Epithelial cell of proximal tubule (primary cell): ENCODE measurements around the gene C1QTNF8. TPM values are rescaled to one million over a fixed set of nuclear protein-coding genes. Genes with fewer than 3 reads are reported as not detected.

Experiments
- DNase-seq: peaks from one replicate; pipeline ENCODE4 v3.0.0-alpha.2; 2011; ENCODE audit warnings: low read depth
- H3K4me3 ChIP-seq: 2 replicates; pipeline ENCODE4 v1.5.1; 2011; ENCODE audit warnings: low read depth, mild to moderate bottlenecking, low read length
- total RNA-seq: library from RNA; depleted of rRNA; stranded (reverse); fragments of >200 nt; gene quantifications from 2 replicates; pipeline ENCODE4 v1.2.3, GENCODE V29; 2015
- TF ChIP-seq, protein P1 (sequence below): conservative IDR thresholded peaks from 2 replicates; pipeline ENCODE4 v1.5.1; 2012; ENCODE audit warnings: low read depth, mild to moderate bottlenecking, low read length

Gene C1QTNF8
- total RNA-seq, 1 donor from 2014 or later, result not detected

DNA sequence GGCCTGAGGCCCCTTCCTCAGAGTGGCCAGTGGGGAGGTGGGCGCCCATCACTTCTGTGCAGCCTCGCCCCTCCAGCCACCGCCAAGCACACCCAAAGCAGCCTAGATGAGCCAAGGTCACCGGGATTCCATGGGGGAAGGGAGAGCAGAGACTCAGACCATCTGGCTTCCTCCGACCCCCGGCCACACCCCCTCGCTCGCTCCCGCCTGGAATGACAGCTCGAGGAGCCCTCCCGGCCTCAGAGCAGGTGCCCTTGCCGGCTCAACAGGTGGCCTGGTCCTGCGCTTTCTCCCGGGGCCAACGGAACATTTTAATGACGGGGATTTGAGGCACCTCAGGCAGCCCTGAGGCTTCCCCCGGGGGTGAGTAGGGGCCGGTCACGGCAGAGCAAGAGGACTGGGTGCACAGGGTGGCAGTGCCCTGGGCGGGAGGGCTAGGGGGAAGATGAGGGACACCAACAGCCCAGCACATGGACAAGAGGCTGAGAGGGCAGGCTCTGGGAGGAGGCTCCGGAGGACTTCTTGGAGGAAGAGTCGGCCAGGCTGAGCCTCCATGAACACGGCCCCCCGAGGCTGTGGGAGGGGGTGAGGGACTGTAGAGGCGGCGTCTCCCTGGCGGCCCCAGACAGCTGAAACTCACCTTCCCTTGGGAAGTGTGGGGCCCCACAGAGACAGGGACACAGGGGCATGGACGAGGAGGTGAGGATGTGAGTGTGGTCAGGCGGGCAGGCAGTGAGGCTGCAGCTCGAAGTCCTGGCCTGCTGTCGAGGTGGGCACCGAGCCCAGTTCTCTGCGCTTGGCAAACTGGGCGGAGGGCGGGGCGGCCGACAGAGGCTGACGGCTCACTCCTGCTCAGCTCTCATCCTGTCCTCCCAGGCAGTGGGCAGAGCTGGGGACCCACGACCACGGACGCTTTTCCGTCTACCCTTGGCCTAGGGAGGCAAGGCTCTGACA lies 12.5 kb upstream of the C1QTNF8 start:
- TF ChIP-seq, protein P1, sequence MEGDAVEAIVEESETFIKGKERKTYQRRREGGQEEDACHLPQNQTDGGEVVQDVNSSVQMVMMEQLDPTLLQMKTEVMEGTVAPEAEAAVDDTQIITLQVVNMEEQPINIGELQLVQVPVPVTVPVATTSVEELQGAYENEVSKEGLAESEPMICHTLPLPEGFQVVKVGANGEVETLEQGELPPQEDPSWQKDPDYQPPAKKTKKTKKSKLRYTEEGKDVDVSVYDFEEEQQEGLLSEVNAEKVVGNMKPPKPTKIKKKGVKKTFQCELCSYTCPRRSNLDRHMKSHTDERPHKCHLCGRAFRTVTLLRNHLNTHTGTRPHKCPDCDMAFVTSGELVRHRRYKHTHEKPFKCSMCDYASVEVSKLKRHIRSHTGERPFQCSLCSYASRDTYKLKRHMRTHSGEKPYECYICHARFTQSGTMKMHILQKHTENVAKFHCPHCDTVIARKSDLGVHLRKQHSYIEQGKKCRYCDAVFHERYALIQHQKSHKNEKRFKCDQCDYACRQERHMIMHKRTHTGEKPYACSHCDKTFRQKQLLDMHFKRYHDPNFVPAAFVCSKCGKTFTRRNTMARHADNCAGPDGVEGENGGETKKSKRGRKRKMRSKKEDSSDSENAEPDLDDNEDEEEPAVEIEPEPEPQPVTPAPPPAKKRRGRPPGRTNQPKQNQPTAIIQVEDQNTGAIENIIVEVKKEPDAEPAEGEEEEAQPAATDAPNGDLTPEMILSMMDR, result no peak
- no peak for DNase-seq
- no peak overlapping the region for H3K4me3 ChIP-seq

DNA sequence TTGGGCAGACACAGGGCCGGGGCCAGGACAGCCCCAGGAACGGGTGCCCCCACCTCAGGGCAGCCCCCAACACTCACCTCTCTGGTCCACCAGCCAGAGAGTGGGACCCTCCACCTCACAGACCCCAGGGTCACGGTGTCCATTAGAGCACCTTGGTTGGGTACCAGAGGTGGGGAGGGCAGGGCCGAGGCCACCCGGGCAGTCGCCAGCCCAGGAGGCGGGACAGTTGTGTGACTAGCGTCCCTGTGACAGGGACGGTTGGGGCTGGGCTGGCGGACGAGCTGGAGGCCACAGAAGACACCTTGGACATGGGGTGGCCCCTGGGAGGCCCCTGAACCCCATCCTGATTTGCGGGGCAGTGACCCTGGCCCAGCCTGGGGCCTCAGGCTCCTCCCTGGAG lies 11.7 kb upstream of the C1QTNF8 start:
- no peak overlapping the region for H3K4me3 ChIP-seq
- TF ChIP-seq, protein P1, result no peak
- DNase-seq, result no peak

DNA sequence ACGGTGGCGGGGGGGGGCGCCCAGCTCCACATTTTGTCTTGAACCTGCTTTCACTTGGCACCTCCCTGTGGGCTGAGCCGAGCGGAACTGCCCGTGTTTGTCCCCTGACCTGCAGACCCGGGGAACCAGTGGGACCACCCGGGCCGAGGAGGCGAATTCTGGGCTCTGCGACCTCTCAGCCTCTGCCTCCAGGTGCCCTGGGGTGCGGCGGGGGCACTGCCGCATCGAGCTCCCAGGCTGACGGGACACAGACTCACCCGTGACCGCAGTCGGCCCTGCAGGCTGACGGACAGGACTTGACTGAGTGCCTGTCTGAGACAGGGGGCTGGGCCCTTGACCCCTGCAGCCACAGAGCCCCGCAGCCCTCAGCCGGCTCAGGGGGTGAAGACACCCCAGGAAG lies 11.1 kb upstream of the C1QTNF8 start:
- DNase-seq, result no peak

DNA sequence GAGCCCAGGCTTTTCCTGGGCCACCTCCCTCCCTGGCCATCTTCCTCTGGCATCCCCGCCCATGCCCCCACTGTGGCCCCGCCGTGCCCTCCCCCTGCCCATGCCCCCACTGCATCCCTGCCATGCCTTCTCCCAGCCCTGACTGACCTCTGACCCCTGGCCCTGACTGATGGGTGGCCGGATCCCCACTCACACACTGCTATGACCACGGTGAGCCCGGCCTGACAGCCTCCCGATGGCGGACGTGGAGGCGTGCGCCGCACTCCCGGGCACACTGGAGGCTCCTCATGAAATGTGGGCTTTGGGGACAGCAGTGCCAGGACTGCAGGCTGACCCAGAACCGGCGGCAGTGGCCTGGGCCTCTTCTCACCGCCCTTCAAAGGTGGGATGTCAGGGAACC lies 10.6 kb upstream of the C1QTNF8 start:
- no peak for DNase-seq
- no peak overlapping the region for H3K4me3 ChIP-seq
- TF ChIP-seq, protein P1, result no peak

More for the DNA sequence above, 11.1 kb upstream of the C1QTNF8 start:
- H3K4me3 ChIP-seq, result no peak overlapping the region
- TF ChIP-seq, protein P1, result no peak

DNA sequence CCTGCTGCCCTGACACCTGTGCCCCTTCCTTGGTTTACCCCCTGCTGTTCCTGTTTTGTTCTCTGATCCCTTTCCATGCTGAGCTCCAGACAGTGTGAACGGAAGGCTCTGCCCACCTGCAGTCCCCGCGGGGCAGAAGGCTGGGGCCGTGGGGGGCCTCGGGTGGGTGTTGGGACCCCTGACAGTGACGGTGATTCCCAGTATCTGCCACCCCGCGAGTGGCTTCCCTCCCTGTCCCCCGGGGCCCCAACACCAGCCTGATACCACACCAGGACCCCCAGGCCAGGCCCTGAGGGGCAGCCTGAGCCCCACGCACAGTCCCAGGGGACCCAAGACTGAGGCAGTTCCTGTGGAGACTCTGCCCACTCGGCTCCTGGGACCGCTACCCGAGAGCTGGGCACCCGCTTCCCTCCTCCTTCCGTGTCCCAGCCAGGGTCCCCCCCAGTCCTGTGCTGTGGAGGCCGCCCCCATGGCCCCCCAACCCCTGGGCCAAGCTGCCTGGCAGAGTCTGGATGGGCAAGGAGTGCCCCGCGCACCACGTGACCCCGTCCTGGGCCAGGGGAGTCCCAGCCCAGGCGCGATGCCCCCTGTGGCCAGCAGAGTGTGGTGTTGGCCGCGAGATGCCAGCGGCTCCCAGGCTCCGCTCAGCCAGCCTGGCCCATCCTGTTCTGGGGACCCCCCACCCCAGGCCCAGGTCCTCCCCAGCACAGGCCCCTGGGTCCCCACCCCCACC lies 10.0 kb upstream of the C1QTNF8 start:
- DNase-seq, result no peak
- TF ChIP-seq, protein P1, result peak; percentile 75
- H3K4me3 ChIP-seq, result no peak overlapping the region

DNA sequence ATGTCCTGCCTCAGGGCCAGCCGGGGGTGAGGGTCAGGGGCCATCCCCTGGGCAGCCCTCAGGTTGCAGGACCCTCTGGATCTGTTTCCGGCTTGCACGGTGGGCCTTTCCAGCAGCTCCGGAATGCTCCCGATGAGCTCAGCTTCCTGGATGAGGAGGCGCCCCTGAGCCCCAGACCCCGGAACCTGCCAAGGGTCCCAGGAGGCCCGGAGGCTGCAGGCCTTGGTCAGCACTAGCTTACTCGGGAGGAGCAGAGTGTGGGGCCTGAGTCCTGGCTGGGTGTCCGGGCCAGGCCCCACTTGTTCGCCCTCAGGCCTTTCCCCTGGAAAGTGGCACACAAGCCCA lies 7.6 kb upstream of the C1QTNF8 start:
- DNase-seq, result no peak
- TF ChIP-seq, protein P1, result no peak
- H3K4me3 ChIP-seq, result no peak overlapping the region
